GM12873 (cell line): ENCODE measurements around the gene TNNI3K.

ENCODE experiments used
- CTCF ChIP-seq: IDR thresholded peaks from 2 replicates; pipeline ENCODE4 v1.5.1; 2012; ENCODE audit warnings: low read depth, mild to moderate bottlenecking, moderate library complexity, low read length, control low read depth; ENCODE audit not compliant: insufficient read depth; ENCODE audit errors: missing control alignments

Gene TNNI3K

GRCh38 chr1:74528123-74528522, 292.9 kb downstream of the TNNI3K start:
- no peak for TF ChIP-seq CTCF

GRCh38 chr1:74530892-74531291, 295.7 kb downstream of the TNNI3K start:
- TF ChIP-seq CTCF, result no peak

GRCh38 chr1:74531796-74532195, 296.6 kb downstream of the TNNI3K start:
- no peak for TF ChIP-seq CTCF

- TF ChIP-seq CTCF, result no peak
These were observed 299.1 kb downstream of the TNNI3K start for GRCh38 chr1:74534241-74534640.

GRCh38 chr1:74545821-74546220, 310.6 kb downstream of the TNNI3K start:
- no peak for TF ChIP-seq CTCF

GRCh38 chr1:74548961-74549750, 314.0 kb downstream of the TNNI3K start:
- TF ChIP-seq CTCF, result no peak

- no peak for TF ChIP-seq CTCF
These were observed 314.7 kb downstream of the TNNI3K start for GRCh38 chr1:74549932-74550331.
